TTC549 (cell line): Measurements from ENCODE around the gene CAPRIN2.

ENCODE experiments used
- FAIRE-seq: peaks from 2 replicates; lab custom pipeline; 2012; peaks lifted over from hg19 to GRCh38; lab: Jason Lieb, UNC

CAPRIN2 gene

GRCh38 chr12:30754750-30755394 is at the start of gene CAPRIN2:
TSS of gene CAPRIN2 (minus strand) at chr12:30754951. CDS start at chr12:30753520, 1,431 bp downstream.
- FAIRE-seq, result no peak

GRCh38 chr12:30797689-30798088 is 42.9 kb upstream of the CAPRIN2 start:
- no peak for FAIRE-seq

- FAIRE-seq, result no peak
Measured at GRCh38 chr12:30796891-30797371, 42.2 kb upstream of the CAPRIN2 start.

GRCh38 chr12:30796313-30796780 is 41.6 kb upstream of the CAPRIN2 start:
- no peak for FAIRE-seq

- no peak for FAIRE-seq
Measured at GRCh38 chr12:30795410-30796312, 40.9 kb upstream of the CAPRIN2 start.

- no peak for FAIRE-seq
Measured at GRCh38 chr12:30794591-30795409, 40.0 kb upstream of the CAPRIN2 start.

- no peak for FAIRE-seq
Measured at GRCh38 chr12:30794020-30794419, 39.3 kb upstream of the CAPRIN2 start.

- FAIRE-seq, result no peak
Measured at GRCh38 chr12:30792648-30793499, 38.1 kb upstream of the CAPRIN2 start.

GRCh38 chr12:30792085-30792484 is 37.3 kb upstream of the CAPRIN2 start:
- no peak for FAIRE-seq

- FAIRE-seq, result no peak
Measured at GRCh38 chr12:30788754-30789153, 34.0 kb upstream of the CAPRIN2 start.

- FAIRE-seq, result no peak
Measured at GRCh38 chr12:30785630-30786029, 30.9 kb upstream of the CAPRIN2 start.

- no peak for FAIRE-seq
Measured at GRCh38 chr12:30784508-30784907, 29.8 kb upstream of the CAPRIN2 start.

GRCh38 chr12:30783946-30784345 is 29.2 kb upstream of the CAPRIN2 start:
- FAIRE-seq, result no peak

- FAIRE-seq, result no peak
Measured at GRCh38 chr12:30782316-30783173, 27.8 kb upstream of the CAPRIN2 start.

GRCh38 chr12:30779578-30779977 is 24.8 kb upstream of the CAPRIN2 start:
- FAIRE-seq, result no peak

GRCh38 chr12:30779178-30779577 is 24.4 kb upstream of the CAPRIN2 start:
- FAIRE-seq, result no peak

- FAIRE-seq, result peak; percentile 41
Measured at GRCh38 chr12:30774599-30774998, 19.8 kb upstream of the CAPRIN2 start.

GRCh38 chr12:30769802-30770201 is 15.1 kb upstream of the CAPRIN2 start:
- FAIRE-seq, result no peak

GRCh38 chr12:30764251-30764650 is 9.5 kb upstream of the CAPRIN2 start:
- no peak for FAIRE-seq

- FAIRE-seq, result no peak
Measured at GRCh38 chr12:30763053-30763452, 8.3 kb upstream of the CAPRIN2 start.
